Natural killer cell (primary cell): Measurements from ENCODE around the gene RETREG1. TPM values are rescaled to one million over a fixed set of nuclear protein-coding genes. Genes with fewer than 3 reads are reported as not detected.
A peak's percentile ranks its signal among the peaks of the same experiment; 100 is the strongest.

Experiments
- ATAC-seq, 3 donors: fragments of 150-1000 bp in 2 of 3; fragments of 200-7000 bp in 1 of 3; cut with Tn5 transposase; 1 replicate in 1 of 3; 2 replicates in 2 of 3; pipeline ENCODE4 v1.10.0; 2021; ENCODE audit warnings: mild to moderate bottlenecking in 2 of 3, moderate library complexity in 2 of 3
- DNase-seq, 2 donors: peaks; one replicate each; pipeline versions ENCODE4 v3.0.0 to v3.0.0-alpha.2; 2013 to 2021; ENCODE audit warnings: mixed read lengths in 1 of 2
- H3K27ac ChIP-seq: one replicate; pipeline ENCODE4 v1.5.1; 2013; ENCODE audit warnings: mild to moderate bottlenecking, low read length
- H3K27me3 ChIP-seq: one replicate; pipeline ENCODE4 v1.6.1; 2013; ENCODE audit warnings: low read length; ENCODE audit not compliant: control insufficient read depth, insufficient read depth
- H3K36me3 ChIP-seq: one replicate; pipeline ENCODE4 v1.6.1; 2013; ENCODE audit warnings: low read length; ENCODE audit not compliant: control insufficient read depth, insufficient read depth
- H3K4me1 ChIP-seq: one replicate; pipeline ENCODE4 v1.6.1; 2013; ENCODE audit warnings: low read length; ENCODE audit not compliant: control insufficient read depth, insufficient read depth
- H3K4me3 ChIP-seq: one replicate; pipeline ENCODE4 v1.5.1; 2013; ENCODE audit warnings: low read length
- H3K9me3 ChIP-seq: one replicate; pipeline ENCODE4 v1.6.1; 2013; ENCODE audit warnings: low read length; ENCODE audit not compliant: control insufficient read depth, insufficient read depth
- H3K27ac Mint-ChIP-seq, 2 donors: one replicate each; pipeline ENCODE4 v1.8.0; 2022; ENCODE audit warnings: mild to moderate bottlenecking in 2 of 2, mixed read lengths in 2 of 2, moderate library complexity in 1 of 2
- H3K27me3 Mint-ChIP-seq, 2 donors: one replicate each; pipeline ENCODE4 v1.8.0; 2022; ENCODE audit warnings: low read depth in 2 of 2, mixed read lengths in 2 of 2
- H3K36me3 Mint-ChIP-seq: one replicate; pipeline ENCODE4 v1.8.0; 2022; ENCODE audit warnings: mixed read lengths
- H3K4me1 Mint-ChIP-seq, 2 donors: one replicate each; pipeline ENCODE4 v1.8.0; 2022; ENCODE audit warnings: mixed read lengths in 2 of 2
- H3K4me3 Mint-ChIP-seq: one replicate; pipeline ENCODE4 v1.8.0; 2022; ENCODE audit warnings: mild to moderate bottlenecking, moderate library complexity, mixed read lengths
- H3K9me3 Mint-ChIP-seq, 2 donors: one replicate each; pipeline ENCODE4 v1.8.0; 2022; ENCODE audit warnings: mixed read lengths in 2 of 2
- WGBS: methylation state at CpG from one replicate; pipeline ENCODE4 v1.1.7; 2013; ENCODE audit warnings: missing lambda C conversion rate; ENCODE audit not compliant: insufficient coverage; 5-methylcytosine and 5-hydroxymethylcytosine counted together
- intact Hi-C: fragments of 100-400 bp; cut with micrococcal nuclease; formaldehyde crosslinking; loops from one replicate; pipeline ENCODE4 v1.14.2; 2022
- total RNA-seq, 4 donors: library from RNA; stranded (reverse); fragments of 120-200 nt in 1 of 4; gene quantifications; one replicate each; pipeline versions ENCODE4 v1.2.3 to v1.2.4, GENCODE V29; 2013 to 2022
- TF ChIP-seq, protein P1 (sequence below): fragments of 200-600 bp; IDR thresholded peaks from one replicate; pipeline ENCODE4 v1.8.0; 2022; ENCODE audit warnings: antibody characterized with exemption

Gene RETREG1
- total RNA-seq, 3 donors from 2014 or later (not counting 1 experiment from before 2014, with no cell fraction given), result 2.1 to 4.5 (median 3.3) TPM

DNA sequence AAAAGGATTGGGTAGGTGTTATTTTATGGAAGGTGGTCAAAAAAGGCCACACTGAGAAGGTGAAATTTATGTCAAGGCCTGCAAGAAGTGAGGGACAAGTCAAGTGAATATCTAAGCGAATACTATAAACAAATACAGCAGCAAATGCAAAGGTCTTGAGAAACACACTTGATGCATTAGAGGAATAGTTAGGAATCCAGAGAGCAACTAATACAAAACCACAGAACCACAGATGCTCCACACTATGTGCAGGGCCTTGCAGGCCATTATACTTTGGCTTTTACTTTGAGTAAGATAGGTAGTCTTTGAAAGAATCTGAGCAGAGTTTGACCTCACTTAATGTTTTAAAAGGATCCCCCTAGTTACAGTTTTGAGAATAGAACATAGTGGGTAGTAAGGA lies 155.8 kb downstream of the RETREG1 start:
- Mint-ChIP-seq H3K27me3 (no peaks in the 10 kb centered on the region), H3K9me3 (no peaks in the 10 kb centered on the region), H3K4me3 (peak overlapping the region; percentile 8), H3K27ac (peak overlapping the region in 1 of 2 donors; percentile 53), H3K36me3 (peaks cover 22% of the 10 kb centered on the region), H3K4me1 (peaks cover 76 to 82% of the 10 kb centered on the region in 2 donors)
- Histone ChIP-seq H3K9me3 (no peaks in the 10 kb centered on the region), H3K4me3 (no peak overlapping the region), H3K36me3 (peaks cover 70% of the 10 kb centered on the region), H3K27ac (no peak overlapping the region), H3K27me3 (no peaks in the 10 kb centered on the region), H3K4me1 (peaks cover 19% of the 10 kb centered on the region)
- intact Hi-C loops, result no loop called here
- 100% methylated on average over 1 of the region's 1 CpG for whole genome bisulfite sequencing
- DNase-seq (no peak), ATAC-seq (no peak)
- TF ChIP-seq, protein P1, sequence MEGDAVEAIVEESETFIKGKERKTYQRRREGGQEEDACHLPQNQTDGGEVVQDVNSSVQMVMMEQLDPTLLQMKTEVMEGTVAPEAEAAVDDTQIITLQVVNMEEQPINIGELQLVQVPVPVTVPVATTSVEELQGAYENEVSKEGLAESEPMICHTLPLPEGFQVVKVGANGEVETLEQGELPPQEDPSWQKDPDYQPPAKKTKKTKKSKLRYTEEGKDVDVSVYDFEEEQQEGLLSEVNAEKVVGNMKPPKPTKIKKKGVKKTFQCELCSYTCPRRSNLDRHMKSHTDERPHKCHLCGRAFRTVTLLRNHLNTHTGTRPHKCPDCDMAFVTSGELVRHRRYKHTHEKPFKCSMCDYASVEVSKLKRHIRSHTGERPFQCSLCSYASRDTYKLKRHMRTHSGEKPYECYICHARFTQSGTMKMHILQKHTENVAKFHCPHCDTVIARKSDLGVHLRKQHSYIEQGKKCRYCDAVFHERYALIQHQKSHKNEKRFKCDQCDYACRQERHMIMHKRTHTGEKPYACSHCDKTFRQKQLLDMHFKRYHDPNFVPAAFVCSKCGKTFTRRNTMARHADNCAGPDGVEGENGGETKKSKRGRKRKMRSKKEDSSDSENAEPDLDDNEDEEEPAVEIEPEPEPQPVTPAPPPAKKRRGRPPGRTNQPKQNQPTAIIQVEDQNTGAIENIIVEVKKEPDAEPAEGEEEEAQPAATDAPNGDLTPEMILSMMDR, result no peak

- TF ChIP-seq, protein P1, result no peak
- H3K4me3 ChIP-seq, result no peak overlapping the region
- H3K27ac ChIP-seq, result no peak overlapping the region
These were observed 157.3 kb downstream of the RETREG1 start for GRCh38 chr5:16459451-16459850.

GRCh38 chr5:16457853-16458252 lies 158.9 kb downstream of the RETREG1 start:
- H3K9me3 ChIP-seq, result no peaks in the 10 kb centered on the region
- no peaks in the 10 kb centered on the region for H3K9me3 Mint-ChIP-seq
- no peaks in the 10 kb centered on the region for H3K27me3 ChIP-seq
- no peak overlapping the region for H3K4me3 Mint-ChIP-seq
- H3K27ac Mint-ChIP-seq, result peak overlapping the region; percentile 88 to 96
- H3K27me3 Mint-ChIP-seq, result no peaks in the 10 kb centered on the region
- DNase-seq (no peak), ATAC-seq (no peak)
- TF ChIP-seq, protein P1, result no peak
- 54% methylated on average over 1 of the region's 1 CpG for WGBS
- H3K36me3 Mint-ChIP-seq, result peaks cover 32% of the 10 kb centered on the region
- H3K4me1 ChIP-seq, result peaks cover 9% of the 10 kb centered on the region
- H3K27ac ChIP-seq, result no peak overlapping the region
- no peak overlapping the region for H3K4me3 ChIP-seq
- intact Hi-C loops, result loop anchor here (5.0 kb wide), 1 partner anchor 1351 kb away; no protein-coding TSS in a partner anchor
- H3K4me1 Mint-ChIP-seq, result peaks cover 69 to 76% of the 10 kb centered on the region in 2 donors
- peaks cover 82% of the 10 kb centered on the region for H3K36me3 ChIP-seq

More at GRCh38 chr5:16459451-16459850, 157.3 kb downstream of the RETREG1 start:
- Mint-ChIP-seq H3K36me3 (peaks cover 24% of the 10 kb centered on the region), H3K27ac (peak overlapping the region; percentile 53 to 88), H3K4me1 (peaks cover 75 to 82% of the 10 kb centered on the region in 2 donors), H3K9me3 (no peaks in the 10 kb centered on the region), H3K4me3 (no peak overlapping the region), H3K27me3 (no peaks in the 10 kb centered on the region)
- no peaks in the 10 kb centered on the region for H3K27me3 ChIP-seq
- intact Hi-C loops, result loop anchor here (5.0 kb wide), 1 partner anchor 1352 kb away; no protein-coding TSS in a partner anchor
- DNase-seq, result no peak
- peaks cover 17% of the 10 kb centered on the region for H3K4me1 ChIP-seq
- H3K9me3 ChIP-seq, result no peaks in the 10 kb centered on the region
- peaks cover 86% of the 10 kb centered on the region for H3K36me3 ChIP-seq
- no peak for ATAC-seq

- DNase-seq (no peak), ATAC-seq (no peak)
- no peaks in the 10 kb centered on the region for H3K27me3 ChIP-seq
- H3K4me1 Mint-ChIP-seq, result peaks cover 71 to 77% of the 10 kb centered on the region in 2 donors
- H3K4me1 ChIP-seq, result peaks cover 9% of the 10 kb centered on the region
- peaks cover 34% of the 10 kb centered on the region for H3K36me3 Mint-ChIP-seq
- no peaks in the 10 kb centered on the region for H3K27me3 Mint-ChIP-seq
- TF ChIP-seq, protein P1, result no peak
- 84% methylated on average over 3 of the region's 3 CpGs for WGBS
- intact Hi-C loops, result loop anchor here (5.0 kb wide), 1 partner anchor 1350 kb away; no protein-coding TSS in a partner anchor
- no peak overlapping the region for H3K4me3 Mint-ChIP-seq
- H3K9me3 ChIP-seq, result no peaks in the 10 kb centered on the region
- H3K9me3 Mint-ChIP-seq, result no peaks in the 10 kb centered on the region
- peak overlapping the region; percentile 88 to 96 for H3K27ac Mint-ChIP-seq
- H3K27ac ChIP-seq, result no peak overlapping the region
- H3K36me3 ChIP-seq, result peaks cover 82% of the 10 kb centered on the region
- no peak overlapping the region for H3K4me3 ChIP-seq
These were observed 159.3 kb downstream of the RETREG1 start for GRCh38 chr5:16457451-16457850.
